H9 (cell line): ENCODE measurements around the gene SYT7. TPM values are rescaled to one million over a fixed set of nuclear protein-coding genes. Genes with fewer than 3 reads are reported as not detected.

Experiments used
- DNase-seq: peaks from one replicate; pipeline ENCODE4 v3.0.0-alpha.2; 2017
- H2AFZ ChIP-seq: one replicate; pipeline ENCODE4 v1.6.1; 2013; ENCODE audit warnings: mild to moderate bottlenecking, low read length, control low read depth, moderate library complexity
- H2AK5ac ChIP-seq: 2 replicates; pipeline ENCODE4 v1.6.1; 2013; ENCODE audit warnings: low read length, control low read depth, mixed read lengths; ENCODE audit not compliant: insufficient read length
- H2BK120ac ChIP-seq: one replicate; pipeline ENCODE4 v1.6.1; 2013; ENCODE audit warnings: low read depth, mild to moderate bottlenecking, low read length, control low read depth, inconsistent platforms; ENCODE audit not compliant: poor library complexity, severe bottlenecking
- H2BK12ac ChIP-seq: 2 replicates; pipeline ENCODE4 v1.6.1; 2013; ENCODE audit warnings: low read length, control low read depth, mixed read lengths, low read depth; ENCODE audit not compliant: insufficient read length
- H2BK15ac ChIP-seq: 2 replicates; pipeline ENCODE4 v1.6.1; 2013; ENCODE audit warnings: low read depth, low read length, control low read depth
- H2BK20ac ChIP-seq: one replicate; pipeline ENCODE4 v1.6.1; 2013; ENCODE audit warnings: low read depth, mild to moderate bottlenecking, low read length, control low read depth, inconsistent platforms; ENCODE audit not compliant: poor library complexity, severe bottlenecking
- H2BK5ac ChIP-seq: 2 replicates; pipeline ENCODE4 v1.6.1; 2013; ENCODE audit warnings: low read length, control low read depth, mixed read lengths; ENCODE audit not compliant: insufficient read length
- H3K14ac ChIP-seq: 2 replicates; pipeline ENCODE4 v1.6.1; 2013; ENCODE audit warnings: low read length, control low read depth; ENCODE audit not compliant: insufficient read depth
- H3K18ac ChIP-seq: 2 replicates; pipeline ENCODE4 v1.6.1; 2013; ENCODE audit warnings: low read depth, mild to moderate bottlenecking, mixed read lengths, low read length, control low read depth; ENCODE audit not compliant: insufficient read length
- H3K23ac ChIP-seq: 2 replicates; pipeline ENCODE4 v1.6.1; 2013; ENCODE audit warnings: low read length, control low read depth, mixed read lengths, low read depth; ENCODE audit not compliant: insufficient read length
- H3K23me2 ChIP-seq: 2 replicates; pipeline ENCODE4 v1.6.1; 2013; ENCODE audit warnings: low read depth, mild to moderate bottlenecking, mixed read lengths, low read length, control low read depth; ENCODE audit not compliant: insufficient read length, poor library complexity, severe bottlenecking
- H3K27ac ChIP-seq: 2 replicates; pipeline ENCODE4 v1.5.1; 2013; ENCODE audit warnings: low read length, control low read depth, mixed read lengths, low read depth; ENCODE audit not compliant: insufficient read length
- H3K27me3 ChIP-seq: 2 replicates; pipeline ENCODE4 v1.6.1; 2013; ENCODE audit warnings: low read length, control low read depth, inconsistent platforms; ENCODE audit not compliant: insufficient read depth
- H3K4ac ChIP-seq: 2 replicates; pipeline ENCODE4 v1.6.1; 2013; ENCODE audit warnings: low read depth, mild to moderate bottlenecking, control low read depth, inconsistent platforms, low read length, moderate library complexity
- H3K4me1 ChIP-seq: 2 replicates; pipeline ENCODE4 v1.6.1; 2013; ENCODE audit warnings: low read length, control low read depth, inconsistent platforms; ENCODE audit not compliant: insufficient read depth
- H3K4me2 ChIP-seq: 2 replicates; pipeline ENCODE4 v1.6.1; 2013; ENCODE audit warnings: low read length, control low read depth, mixed read lengths; ENCODE audit not compliant: insufficient read length, insufficient read depth
- H3K56ac ChIP-seq: 2 replicates; pipeline ENCODE4 v1.6.1; 2013; ENCODE audit warnings: low read depth, mild to moderate bottlenecking, mixed read lengths, low read length, control low read depth; ENCODE audit not compliant: insufficient read length
- H3K79me1 ChIP-seq: 2 replicates; pipeline ENCODE4 v1.6.1; 2013; ENCODE audit warnings: low read depth, mild to moderate bottlenecking, moderate library complexity, low read length, control low read depth, inconsistent platforms; ENCODE audit not compliant: insufficient read depth, poor library complexity, severe bottlenecking
- H3K79me2 ChIP-seq: 2 replicates; pipeline ENCODE4 v1.6.1; 2013; ENCODE audit warnings: low read length, control low read depth, inconsistent platforms; ENCODE audit not compliant: insufficient read depth
- H3K9ac ChIP-seq: 2 replicates; pipeline ENCODE4 v1.6.1; 2013; ENCODE audit warnings: low read length, control low read depth, mixed read lengths; ENCODE audit not compliant: insufficient read length; ENCODE audit errors: extremely low read depth
- H3K9me3 ChIP-seq: one replicate; pipeline ENCODE4 v1.6.1; 2013; ENCODE audit warnings: low read depth, low read length, inconsistent platforms; ENCODE audit not compliant: control insufficient read depth
- H3T11ph ChIP-seq: one replicate; pipeline ENCODE4 v1.6.1; 2013; ENCODE audit warnings: mild to moderate bottlenecking, low read length, control low read depth, inconsistent platforms
- H4K20me1 ChIP-seq: one replicate; pipeline ENCODE4 v1.6.1; 2013; ENCODE audit not compliant: control insufficient read depth, insufficient read length, insufficient read depth
- H4K5ac ChIP-seq: 2 replicates; pipeline ENCODE4 v1.6.1; 2013; ENCODE audit warnings: low read depth, mild to moderate bottlenecking, mixed read lengths, low read length, control low read depth; ENCODE audit not compliant: insufficient read length
- H4K8ac ChIP-seq: replicated peaks from 2 replicates; pipeline ENCODE4 v1.6.1; 2013; ENCODE audit warnings: low read length, control low read depth, mixed read lengths, low read depth; ENCODE audit not compliant: insufficient read length
- H4K91ac ChIP-seq: 2 replicates; pipeline ENCODE4 v1.6.1; 2013; ENCODE audit warnings: low read depth, mild to moderate bottlenecking, moderate library complexity, mixed read lengths, low read length, control low read depth; ENCODE audit not compliant: insufficient read length
- H3K27ac Mint-ChIP-seq, 3 experiments: 2 replicates in 2 of 3; 3 replicates in 1 of 3; pipeline ENCODE4 v1.8.0; 2020 to 2021; ENCODE audit warnings: mixed read lengths in 3 of 3, mild to moderate bottlenecking in 1 of 3, moderate library complexity in 1 of 3
- H3K27me3 Mint-ChIP-seq: 2 replicates; pipeline ENCODE4 v1.8.0; 2021; ENCODE audit warnings: low read depth, mild to moderate bottlenecking, moderate library complexity, mixed read lengths
- H3K36me3 Mint-ChIP-seq, 3 experiments: 2 replicates in 2 of 3; 3 replicates in 1 of 3; pipeline ENCODE4 v1.8.0; 2020 to 2021; ENCODE audit warnings: low read depth in 3 of 3, mixed read lengths in 3 of 3; ENCODE audit not compliant: insufficient read depth in 1 of 3
- H3K4me1 Mint-ChIP-seq, 2 experiments: 2 replicates each; pipeline ENCODE4 v1.8.0; 2020; ENCODE audit warnings: mixed read lengths in 2 of 2
- H3K4me3 Mint-ChIP-seq, 2 experiments: 2 replicates in 1 of 2; 3 replicates in 1 of 2; pipeline ENCODE4 v1.8.0; 2020 to 2021; ENCODE audit warnings: mild to moderate bottlenecking in 2 of 2, mixed read lengths in 2 of 2, moderate library complexity in 1 of 2
- H3K9me3 Mint-ChIP-seq, 2 experiments: 2 replicates in 1 of 2; 3 replicates in 1 of 2; pipeline ENCODE4 v1.8.0; 2020; ENCODE audit warnings: mild to moderate bottlenecking in 2 of 2, mixed read lengths in 2 of 2, moderate library complexity in 1 of 2
- CTCF ChIP-seq: fragments of 200-600 bp; sonication (generic); conservative IDR thresholded peaks from 3 replicates; pipeline ENCODE4 v1.8.0; 2021; ENCODE audit warnings: antibody characterized with exemption, mild to moderate bottlenecking
- WGBS: extraction: QIAGEN DNeasy Blood & Tissue Kit; methylation state at CpG from one replicate; pipeline ENCODE4 v1.1.7; 2013; ENCODE audit warnings: missing lambda C conversion rate, low lambda C conversion rate, mixed read lengths; ENCODE audit not compliant: insufficient read length; ENCODE audit errors: extremely low coverage; 5-methylcytosine and 5-hydroxymethylcytosine counted together
- total RNA-seq: library from RNA; stranded (reverse); gene quantifications from 2 replicates; pipeline ENCODE4 v1.2.1, GENCODE V29; 2021

Gene SYT7
- total RNA-seq, 1 experiment from 2014 or later: 8.8 TPM

GRCh38 chr11:61497876-61498275, 83.0 kb downstream of the SYT7 start:
- no peak overlapping the region for H3K4ac ChIP-seq
- H4K8ac ChIP-seq: no peak overlapping the region
- H3K14ac ChIP-seq: no peak overlapping the region; the same call in 1 of the 2 replicates
- no peak overlapping the region for H3T11ph ChIP-seq
- no peak overlapping the region for H4K5ac ChIP-seq
- TF ChIP-seq CTCF: no peak
- no peak overlapping the region for H2BK12ac ChIP-seq
- no peak overlapping the region for H3K27ac Mint-ChIP-seq
- no peak overlapping the region for H3K23ac ChIP-seq
- DNase-seq: no peak
- no peak overlapping the region for H2AK5ac ChIP-seq
- H2BK5ac ChIP-seq: no peak overlapping the region
- no peaks in the 10 kb centered on the region for H3K27me3 ChIP-seq
- H2BK20ac ChIP-seq: no peak overlapping the region
- WGBS: no CpG with 5 or more reads among the region's 9 CpGs
- no peak overlapping the region for H4K91ac ChIP-seq
- H3K4me3 Mint-ChIP-seq: no peak overlapping the region
- H2BK15ac ChIP-seq: no peak overlapping the region
- H3K79me1 ChIP-seq: no peaks in the 10 kb centered on the region
- H3K27me3 Mint-ChIP-seq: peaks cover 38% of the 10 kb centered on the region
- no peak overlapping the region for H3K27ac ChIP-seq
- no peaks in the 10 kb centered on the region for H3K79me2 ChIP-seq
- no peaks in the 10 kb centered on the region; a peak in 1 of 7 replicates for H3K36me3 Mint-ChIP-seq
- H2AFZ ChIP-seq: no peak overlapping the region
- H3K4me1 Mint-ChIP-seq: peaks cover 19 to 35% of the 10 kb centered on the region in 2 experiments
- H3K23me2 ChIP-seq: no peaks in the 10 kb centered on the region
- no peak overlapping the region for H3K4me2 ChIP-seq
- H3K4me1 ChIP-seq: 0 out of 2 replicates have a peak, but pooled peaks cover 2% of the 10 kb centered on the region
- no peak overlapping the region for H3K56ac ChIP-seq
- no peaks in the 10 kb centered on the region for H3K9me3 Mint-ChIP-seq
- no peaks in the 10 kb centered on the region for H3K9me3 ChIP-seq
- no peak overlapping the region for H3K18ac ChIP-seq
- no peak overlapping the region for H3K9ac ChIP-seq
- H2BK120ac ChIP-seq: no peak overlapping the region
- no peaks in the 10 kb centered on the region for H4K20me1 ChIP-seq
